ENCODE measurements around the gene NRXN2.

NRXN2 gene

GRCh38 chr11:64629796-64630562 lies 93.0 kb downstream of the NRXN2 start:
- H3K9me3 ChIP-seq (ENCODE audit: control insufficient read depth, low read length) = no peaks in the 10 kb centered on the region
- H3K4me1 ChIP-seq (ENCODE audit: control insufficient read depth, insufficient read depth, low read length) = peaks cover 16% of the 10 kb centered on the region
- H3K4me3 ChIP-seq (ENCODE audit: insufficient read depth, low read depth, low read length) = no peak overlapping the region
- 69% methylated on average over 56 of the region's 56 CpGs for WGBS, 2 experiments
- no peak overlapping the region for H3K27ac ChIP-seq (ENCODE audit: insufficient read depth, low read depth, low read length, poor library complexity, severe bottlenecking)
- no peaks in the 10 kb centered on the region for H3K36me3 ChIP-seq (ENCODE audit: control insufficient read depth, insufficient read depth, low read length)
- no peaks in the 10 kb centered on the region for H3K27me3 ChIP-seq (ENCODE audit: control insufficient read depth, insufficient read depth, low read length, poor library complexity, severe bottlenecking)

GRCh38 chr11:64629103-64629502 lies 93.9 kb downstream of the NRXN2 start:
- no peak overlapping the region for H3K27ac ChIP-seq (ENCODE audit: insufficient read depth, low read depth, low read length, poor library complexity, severe bottlenecking)
- no peaks in the 10 kb centered on the region for H3K9me3 ChIP-seq (ENCODE audit: control insufficient read depth, low read length)
- no peak overlapping the region for H3K4me3 ChIP-seq (ENCODE audit: insufficient read depth, low read depth, low read length)
- no peaks in the 10 kb centered on the region for H3K27me3 ChIP-seq (ENCODE audit: control insufficient read depth, insufficient read depth, low read length, poor library complexity, severe bottlenecking)
- peaks cover 16% of the 10 kb centered on the region for H3K4me1 ChIP-seq (ENCODE audit: control insufficient read depth, insufficient read depth, low read length)
- no peaks in the 10 kb centered on the region for H3K36me3 ChIP-seq (ENCODE audit: control insufficient read depth, insufficient read depth, low read length)
- 88 to 89% methylated on average over 6 of the region's 6 CpGs for WGBS, 2 experiments

GRCh38 chr11:64628596-64628995 lies 94.4 kb downstream of the NRXN2 start:
- Histone ChIP-seq H3K27me3 (ENCODE audit: control insufficient read depth, insufficient read depth, low read length, poor library complexity, severe bottlenecking) (no peaks in the 10 kb centered on the region), H3K9me3 (ENCODE audit: control insufficient read depth, low read length) (no peaks in the 10 kb centered on the region)

GRCh38 chr11:64627371-64627770 lies 95.6 kb downstream of the NRXN2 start:
- H3K27ac ChIP-seq (ENCODE audit: insufficient read depth, low read depth, low read length, poor library complexity, severe bottlenecking) = no peak overlapping the region
- H3K36me3 ChIP-seq (ENCODE audit: control insufficient read depth, insufficient read depth, low read length) = no peaks in the 10 kb centered on the region
- H3K4me3 ChIP-seq (ENCODE audit: insufficient read depth, low read depth, low read length) = no peak overlapping the region
- H3K9me3 ChIP-seq (ENCODE audit: control insufficient read depth, low read length) = no peaks in the 10 kb centered on the region
- 82 to 93% methylated on average over 4 of the region's 4 CpGs for WGBS, 2 experiments
- H3K27me3 ChIP-seq (ENCODE audit: control insufficient read depth, insufficient read depth, low read length, poor library complexity, severe bottlenecking) = no peaks in the 10 kb centered on the region
- peaks cover 16% of the 10 kb centered on the region for H3K4me1 ChIP-seq (ENCODE audit: control insufficient read depth, insufficient read depth, low read length)

More at GRCh38 chr11:64628596-64628995, 94.4 kb downstream of the NRXN2 start:
- Histone ChIP-seq H3K36me3 (ENCODE audit: control insufficient read depth, insufficient read depth, low read length) (no peaks in the 10 kb centered on the region), H3K4me3 (ENCODE audit: insufficient read depth, low read depth, low read length) (no peak overlapping the region), H3K27ac (ENCODE audit: insufficient read depth, low read depth, low read length, poor library complexity, severe bottlenecking) (no peak overlapping the region), H3K4me1 (ENCODE audit: control insufficient read depth, insufficient read depth, low read length) (peaks cover 16% of the 10 kb centered on the region)
- WGBS, 2 experiments = 89 to 94% methylated on average over 2 of the region's 2 CpGs

- H3K36me3 ChIP-seq (ENCODE audit: control insufficient read depth, insufficient read depth, low read length) = no peaks in the 10 kb centered on the region
These were observed 96.4 kb downstream of the NRXN2 start for GRCh38 chr11:64626637-64627036.

GRCh38 chr11:64624883-64625481 lies 98.0 kb downstream of the NRXN2 start:
- Histone ChIP-seq H3K4me3 (ENCODE audit: insufficient read depth, low read depth, low read length) (no peak overlapping the region), H3K27me3 (ENCODE audit: control insufficient read depth, insufficient read depth, low read length, poor library complexity, severe bottlenecking) (no peaks in the 10 kb centered on the region), H3K27ac (ENCODE audit: insufficient read depth, low read depth, low read length, poor library complexity, severe bottlenecking) (no peak overlapping the region), H3K9me3 (ENCODE audit: control insufficient read depth, low read length) (no peaks in the 10 kb centered on the region), H3K36me3 (ENCODE audit: control insufficient read depth, insufficient read depth, low read length) (no peaks in the 10 kb centered on the region), H3K4me1 (ENCODE audit: control insufficient read depth, insufficient read depth, low read length) (peaks cover 34% of the 10 kb centered on the region)
- 94 to 97% methylated on average over 4 of the region's 4 CpGs for WGBS, 2 experiments

More at GRCh38 chr11:64626637-64627036, 96.4 kb downstream of the NRXN2 start:
- no peaks in the 10 kb centered on the region for H3K27me3 ChIP-seq (ENCODE audit: control insufficient read depth, insufficient read depth, low read length, poor library complexity, severe bottlenecking)
- no peak overlapping the region for H3K27ac ChIP-seq (ENCODE audit: insufficient read depth, low read depth, low read length, poor library complexity, severe bottlenecking)
- H3K9me3 ChIP-seq (ENCODE audit: control insufficient read depth, low read length) = no peaks in the 10 kb centered on the region
- WGBS, 2 experiments = 55 to 58% methylated on average over 9 of the region's 9 CpGs
- peaks cover 18% of the 10 kb centered on the region for H3K4me1 ChIP-seq (ENCODE audit: control insufficient read depth, insufficient read depth, low read length)
- H3K4me3 ChIP-seq (ENCODE audit: insufficient read depth, low read depth, low read length) = no peak overlapping the region

- 96 to 97% methylated on average over 19 of the region's 19 CpGs for WGBS, 2 experiments
- H3K36me3 ChIP-seq (ENCODE audit: control insufficient read depth, insufficient read depth, low read length) = no peaks in the 10 kb centered on the region
- H3K27me3 ChIP-seq (ENCODE audit: control insufficient read depth, insufficient read depth, low read length, poor library complexity, severe bottlenecking) = no peaks in the 10 kb centered on the region
- no peak overlapping the region for H3K4me3 ChIP-seq (ENCODE audit: insufficient read depth, low read depth, low read length)
- no peak overlapping the region for H3K27ac ChIP-seq (ENCODE audit: insufficient read depth, low read depth, low read length, poor library complexity, severe bottlenecking)
- H3K4me1 ChIP-seq (ENCODE audit: control insufficient read depth, insufficient read depth, low read length) = peaks cover 40% of the 10 kb centered on the region
- no peaks in the 10 kb centered on the region for H3K9me3 ChIP-seq (ENCODE audit: control insufficient read depth, low read length)
These were observed 100.3 kb downstream of the NRXN2 start for GRCh38 chr11:64622681-64623080.

GRCh38 chr11:64621283-64622019 lies 101.5 kb downstream of the NRXN2 start:
- H3K9me3 ChIP-seq (ENCODE audit: control insufficient read depth, low read length) = no peaks in the 10 kb centered on the region
- 92 to 93% methylated on average over 4 to 5 of the region's 5 CpGs for WGBS, 2 experiments
- no peaks in the 10 kb centered on the region for H3K36me3 ChIP-seq (ENCODE audit: control insufficient read depth, insufficient read depth, low read length)
- H3K4me3 ChIP-seq (ENCODE audit: insufficient read depth, low read depth, low read length) = no peak overlapping the region
- peaks cover 29% of the 10 kb centered on the region for H3K4me1 ChIP-seq (ENCODE audit: control insufficient read depth, insufficient read depth, low read length)
- no peak overlapping the region for H3K27ac ChIP-seq (ENCODE audit: insufficient read depth, low read depth, low read length, poor library complexity, severe bottlenecking)
- no peaks in the 10 kb centered on the region for H3K27me3 ChIP-seq (ENCODE audit: control insufficient read depth, insufficient read depth, low read length, poor library complexity, severe bottlenecking)

GRCh38 chr11:64620381-64620971 lies 102.5 kb downstream of the NRXN2 start:
- 73 to 75% methylated on average over 13 of the region's 13 CpGs for WGBS, 2 experiments
- H3K4me1 ChIP-seq (ENCODE audit: control insufficient read depth, insufficient read depth, low read length) = peaks cover 25% of the 10 kb centered on the region
- no peak overlapping the region for H3K27ac ChIP-seq (ENCODE audit: insufficient read depth, low read depth, low read length, poor library complexity, severe bottlenecking)
- no peaks in the 10 kb centered on the region for H3K27me3 ChIP-seq (ENCODE audit: control insufficient read depth, insufficient read depth, low read length, poor library complexity, severe bottlenecking)
- H3K9me3 ChIP-seq (ENCODE audit: control insufficient read depth, low read length) = no peaks in the 10 kb centered on the region
- no peak overlapping the region for H3K4me3 ChIP-seq (ENCODE audit: insufficient read depth, low read depth, low read length)
- H3K36me3 ChIP-seq (ENCODE audit: control insufficient read depth, insufficient read depth, low read length) = no peaks in the 10 kb centered on the region
